Stimulated activated CD8-positive, alpha-beta memory T cell treated with anti-CD3 and anti-CD28 coated beads, Interleukin-15, amount 100 ng/mL, for 48 hours (primary cell): ENCODE measurements around the gene MRTFA.
"Not testable (repeated sequence)": the region's sequence is repeated elsewhere in the genome, so short reads cannot be mapped to it uniquely, and the experiment has no call there.

ENCODE experiments used
- DNase-seq, 2 donors: peaks; one replicate each; pipeline ENCODE4 v3.0.0-alpha.2; 2020; ENCODE audit warnings: low read depth in 2 of 2

Gene MRTFA

GRCh38 chr22:40659166-40659565 lies 22.6 kb upstream of the MRTFA start:
- no peak for DNase-seq

GRCh38 chr22:40656651-40657050 lies 20.1 kb upstream of the MRTFA start:
- DNase-seq = not testable (repeated sequence)

GRCh38 chr22:40655941-40656340 lies 19.4 kb upstream of the MRTFA start:
- not testable (repeated sequence) for DNase-seq

- DNase-seq = no peak
Observed at GRCh38 chr22:40654522-40655167, 18.1 kb upstream of the MRTFA start.

GRCh38 chr22:40653361-40653760 lies 16.8 kb upstream of the MRTFA start:
- DNase-seq = no peak

- DNase-seq = peak; percentile 88 to 92
Observed at GRCh38 chr22:40651563-40652501, 15.3 kb upstream of the MRTFA start.

- no peak for DNase-seq
Observed at GRCh38 chr22:40651057-40651456, 14.5 kb upstream of the MRTFA start.

GRCh38 chr22:40648386-40648785 lies 11.9 kb upstream of the MRTFA start:
- no peak for DNase-seq

- DNase-seq = no peak
Observed at GRCh38 chr22:40645579-40646197, 9.2 kb upstream of the MRTFA start.

GRCh38 chr22:40642316-40642715 lies 5.8 kb upstream of the MRTFA start:
- no peak for DNase-seq

- DNase-seq = no peak
Observed at GRCh38 chr22:40641269-40641668, 4.8 kb upstream of the MRTFA start.

GRCh38 chr22:40638261-40638660 lies 1.7 kb upstream of the MRTFA start:
- DNase-seq = no peak

- peak; percentile 35 to 53 for DNase-seq
Observed at GRCh38 chr22:40637183-40638150, 948 bp upstream of the MRTFA start.

- peak in 1 of 2 donors; percentile 12 for DNase-seq
Observed at GRCh38 chr22:40635940-40636379, 559 bp downstream of the MRTFA start.

GRCh38 chr22:40635043-40635939 lies 1.2 kb downstream of the MRTFA start:
- DNase-seq = no peak

- DNase-seq = no peak
Observed at GRCh38 chr22:40634119-40634903, 2.2 kb downstream of the MRTFA start.

GRCh38 chr22:40633036-40633435 lies 3.5 kb downstream of the MRTFA start:
- no peak for DNase-seq

GRCh38 chr22:40631925-40632324 lies 4.6 kb downstream of the MRTFA start:
- no peak for DNase-seq

GRCh38 chr22:40628354-40629042 lies 8.0 kb downstream of the MRTFA start:
- DNase-seq = no peak
